OCI-LY1 (cell line): ENCODE measurements around the gene CRYL1.

Experiments used
- CTCF ChIP-seq: fragments of 200-600 bp; sonication (generic), shearing (Covaris generic); IDR thresholded peaks from 2 replicates; pipeline ENCODE4 v1.5.1; 2017; ENCODE audit warnings: mild to moderate bottlenecking, antibody characterized with exemption, low read length, moderate library complexity, mixed read lengths
- EZH2 ChIP-seq: fragments of 200-600 bp; sonication (generic), shearing (Covaris generic); IDR thresholded peaks from 2 replicates; pipeline ENCODE4 v1.8.0; 2017; ENCODE audit warnings: borderline replicate concordance, mixed run types, mild to moderate bottlenecking, antibody characterized with exemption, low read length, moderate library complexity, mixed read lengths

DNA sequence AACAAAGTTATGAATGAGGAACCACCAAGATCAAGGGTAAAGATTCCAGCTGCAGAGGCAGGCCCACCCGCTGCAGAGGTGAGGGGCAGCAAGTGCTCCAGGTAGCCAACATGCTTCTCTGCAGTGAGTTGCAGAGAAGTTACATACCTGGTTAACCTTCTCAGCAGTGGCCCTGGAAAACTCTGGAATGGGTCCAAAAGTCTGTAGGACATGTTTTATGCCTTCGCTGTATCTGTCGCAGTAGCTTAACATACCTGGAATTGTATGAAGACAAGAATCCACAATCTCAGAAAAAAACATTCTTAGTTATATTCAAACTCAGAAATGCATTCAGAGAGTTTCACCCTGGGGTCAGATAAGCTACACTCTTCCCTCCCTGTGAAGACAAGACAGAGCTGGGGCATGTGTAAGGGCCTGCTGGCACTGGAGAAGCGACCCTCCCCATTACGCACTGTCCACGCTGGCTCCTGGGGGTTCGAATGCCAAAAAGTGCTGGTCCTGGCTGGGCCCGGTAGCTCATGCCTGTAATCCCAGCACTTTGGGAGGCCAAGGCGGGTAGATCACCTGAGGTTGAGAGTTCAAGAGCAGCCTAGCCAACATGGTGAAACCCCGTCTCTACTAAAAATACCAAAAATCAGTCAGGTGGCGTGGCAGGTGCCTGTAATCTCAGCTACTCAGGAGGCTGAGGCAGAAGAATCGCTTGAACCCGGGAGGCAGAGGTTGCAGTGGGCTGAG lies 121.0 kb downstream of the CRYL1 start:
- TF ChIP-seq CTCF (no peak), EZH2 (no peak)
